GM19238 (cell line): ENCODE data around the gene ARL4D.
A peak's percentile ranks its signal among the peaks of the same experiment; 100 is the strongest.
"Not testable (repeated sequence)": the region's sequence is repeated elsewhere in the genome, so short reads cannot be mapped to it uniquely, and the experiment has no call there.

Experiments
- DNase-seq: peaks from one replicate; pipeline ENCODE4 v3.0.0; 2011; ENCODE audit warnings: low spot score; ENCODE audit not compliant: insufficient read length

Gene ARL4D

DNA sequence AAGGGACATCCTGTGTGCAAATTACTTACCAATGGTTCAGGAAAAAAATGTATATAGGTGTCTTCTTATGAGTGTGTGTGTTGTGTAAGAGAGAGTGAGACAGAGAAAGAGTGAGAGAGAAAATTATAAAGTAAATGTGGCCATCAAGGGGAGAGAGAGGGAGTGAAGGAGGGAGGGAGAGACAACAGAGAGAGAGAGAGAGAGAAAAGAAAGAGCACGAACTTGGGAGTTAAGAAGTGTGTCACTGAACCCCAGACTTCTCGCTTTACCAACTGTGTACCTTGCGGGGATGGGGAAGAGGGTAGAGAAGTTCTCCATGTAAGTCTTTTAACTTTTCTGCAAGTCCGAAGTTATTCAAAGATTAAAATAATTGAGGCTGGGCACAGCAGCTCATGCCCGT lies 28.8 kb upstream of the ARL4D start:
- no peak for DNase-seq

DNA sequence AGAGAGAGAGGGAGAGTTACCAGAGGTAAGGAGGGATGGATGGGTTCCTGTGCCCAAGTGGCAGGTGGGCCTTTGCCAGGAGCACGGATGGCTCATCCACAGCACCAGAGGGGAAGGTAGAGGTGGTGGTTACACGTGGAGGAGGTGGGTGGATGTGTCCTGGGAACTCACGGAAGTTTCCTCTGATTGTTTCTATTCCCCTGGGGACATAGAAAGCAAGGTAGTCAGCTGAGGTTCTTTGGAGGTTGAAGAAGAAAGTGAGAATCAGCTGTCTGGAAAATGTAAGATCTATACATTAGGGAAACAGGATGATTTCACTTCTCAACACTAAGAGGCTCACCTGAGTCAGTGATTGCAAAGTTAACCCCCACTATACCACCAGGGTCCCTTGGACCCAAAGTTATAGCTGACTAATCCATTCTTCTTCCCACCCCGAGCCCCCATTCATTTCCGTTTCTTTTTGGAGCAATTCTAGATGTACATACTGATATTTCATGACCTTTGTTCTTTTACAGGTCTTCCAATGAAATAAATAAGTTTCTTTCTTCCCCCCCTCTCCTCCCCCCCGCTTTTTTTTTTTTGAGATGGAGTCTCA lies 27.5 kb upstream of the ARL4D start:
- no peak for DNase-seq

DNA sequence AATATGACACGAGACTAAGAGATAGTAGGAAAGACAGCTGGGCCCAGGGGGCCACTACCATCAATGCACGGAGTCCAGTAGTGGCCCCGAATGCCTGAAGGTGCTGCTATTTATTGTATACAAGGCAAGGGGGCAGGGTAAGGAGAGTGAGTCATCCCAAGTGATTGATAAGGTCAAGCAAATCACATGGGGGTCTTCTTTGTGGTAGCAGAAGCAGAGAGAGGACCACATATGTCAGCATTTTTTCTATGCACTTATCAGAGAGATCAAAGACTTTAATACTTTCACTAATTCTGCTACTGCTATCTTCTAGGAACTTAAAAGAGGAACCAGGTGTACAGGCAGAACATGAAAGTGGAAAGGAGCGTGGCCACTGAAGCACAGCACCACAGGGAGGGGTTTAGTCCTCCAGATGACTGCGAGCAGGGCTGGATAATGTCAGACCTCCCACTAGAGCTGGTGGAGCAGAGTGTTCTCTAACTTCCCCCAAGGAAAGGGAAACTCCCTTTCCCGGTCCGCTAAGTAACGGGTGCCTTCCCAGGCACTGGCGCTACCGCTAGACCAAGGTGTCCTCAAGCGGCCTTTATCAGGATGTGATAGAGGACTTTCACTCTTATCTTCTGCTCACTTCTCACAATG lies 26.4 kb upstream of the ARL4D start:
- peak; percentile 39 for DNase-seq

DNA sequence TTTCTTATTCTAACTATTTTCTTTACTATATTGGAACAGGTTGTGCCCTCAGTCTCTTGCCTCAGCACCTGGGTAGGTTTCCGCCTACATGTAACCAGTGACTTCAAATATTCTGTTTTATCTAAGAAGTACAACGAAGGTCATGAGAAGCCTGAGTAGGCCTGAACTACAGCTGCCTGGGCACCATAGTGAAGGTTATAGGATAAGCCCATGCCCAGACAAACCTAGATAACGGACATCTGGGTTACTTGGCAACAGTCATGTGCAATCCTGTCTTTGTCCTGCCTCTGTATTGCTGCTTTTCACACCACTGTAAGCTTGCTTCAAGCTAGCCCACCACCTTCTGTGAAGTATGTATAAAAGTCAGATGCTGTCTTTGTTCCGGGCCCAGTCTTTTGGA lies 25.4 kb upstream of the ARL4D start:
- DNase-seq, result no peak

DNA sequence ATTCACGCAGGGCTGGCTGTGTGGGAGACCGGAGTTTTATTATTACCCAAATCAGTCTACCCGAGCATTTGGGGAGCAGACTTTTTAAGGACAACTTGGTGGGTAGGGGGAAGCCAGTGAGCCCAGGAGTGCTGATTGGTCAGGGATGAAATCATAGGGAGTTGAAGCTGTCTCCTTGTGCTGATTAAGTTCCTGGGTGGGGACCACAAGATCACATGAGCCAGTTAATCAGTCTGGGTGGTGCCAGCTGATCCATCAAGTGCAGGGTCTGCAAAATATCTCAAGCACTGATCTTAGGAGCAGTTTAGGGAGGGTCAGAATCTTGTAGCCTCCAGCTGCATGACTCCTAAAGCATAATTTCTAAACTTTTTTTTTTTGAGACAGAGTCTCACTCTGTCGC lies 22.9 kb upstream of the ARL4D start:
- not testable (repeated sequence) for DNase-seq

DNA sequence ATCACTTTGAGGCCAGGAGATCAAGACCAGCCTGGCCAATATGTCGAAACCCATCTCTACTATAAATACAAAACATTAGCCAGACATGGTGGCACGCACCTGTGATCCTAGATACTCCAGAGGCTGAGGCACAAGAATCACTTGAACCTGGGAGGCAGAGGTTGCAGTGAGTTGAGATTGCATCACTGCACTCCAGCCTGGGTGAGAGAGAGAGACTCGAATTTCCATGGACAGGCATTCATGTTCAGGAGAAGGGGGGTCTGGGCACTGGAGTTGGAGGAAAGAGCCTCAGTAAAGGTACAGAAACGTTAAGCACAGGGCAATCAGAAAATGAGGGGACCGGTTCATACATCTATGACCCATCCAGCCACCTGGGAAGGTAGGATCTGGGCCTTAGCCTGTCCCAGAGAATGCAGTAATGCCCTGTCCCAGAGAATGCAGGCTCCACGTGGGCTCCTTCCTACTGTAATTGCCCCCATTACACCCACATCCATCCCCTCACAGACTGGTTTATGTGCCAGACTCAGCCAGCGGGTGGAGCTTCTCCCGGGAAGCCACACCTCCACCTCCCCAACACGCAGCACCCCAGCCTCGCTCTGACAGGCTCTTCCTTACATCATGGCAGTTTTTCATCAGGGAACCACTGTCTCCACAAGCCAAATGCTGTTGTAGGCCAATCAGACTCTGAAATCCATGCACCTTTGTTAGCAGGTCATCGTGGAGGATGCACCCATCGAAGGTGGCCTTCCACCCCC lies 21.6 kb upstream of the ARL4D start:
- DNase-seq, result no peak

DNA sequence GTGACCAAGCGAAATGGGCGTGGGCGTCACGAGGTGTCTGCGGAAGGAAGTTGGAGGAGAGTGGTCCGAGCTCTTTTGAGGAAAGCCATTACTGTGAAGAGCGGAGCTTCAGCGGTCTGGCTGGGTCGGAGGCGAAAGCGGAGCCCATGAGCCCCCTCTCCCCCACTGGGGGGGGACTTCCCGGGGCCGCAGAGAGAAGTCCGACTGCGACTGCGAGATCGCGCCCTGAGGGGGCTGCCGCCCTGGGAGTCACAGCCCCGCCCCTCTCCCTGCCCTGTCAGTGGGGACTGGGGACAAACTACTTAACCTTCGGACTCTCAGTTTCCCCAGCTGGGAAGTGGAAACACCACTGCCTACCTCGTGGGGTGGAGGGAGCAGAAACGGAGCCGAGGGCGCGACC lies 20.0 kb upstream of the ARL4D start:
- no peak for DNase-seq

DNA sequence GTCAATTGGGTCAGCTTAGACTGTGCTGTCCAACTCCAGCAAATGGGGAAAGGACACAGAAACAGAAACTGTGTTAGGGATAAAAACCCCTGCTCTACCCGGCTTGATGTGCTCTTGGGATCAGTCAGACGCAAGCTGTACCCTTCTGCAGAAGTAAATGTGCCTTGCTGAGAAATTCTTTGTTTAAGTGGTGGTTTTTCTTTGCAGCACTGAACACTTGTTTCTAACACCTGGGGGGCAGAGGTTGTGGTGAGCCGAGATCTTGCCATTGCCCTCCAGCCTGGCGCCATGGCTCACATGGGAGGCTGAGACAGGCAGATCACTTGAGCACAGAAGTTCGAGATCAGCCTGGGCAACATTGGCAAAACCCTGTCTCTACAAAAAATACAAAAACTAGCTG lies 18.5 kb upstream of the ARL4D start:
- no peak for DNase-seq

DNA sequence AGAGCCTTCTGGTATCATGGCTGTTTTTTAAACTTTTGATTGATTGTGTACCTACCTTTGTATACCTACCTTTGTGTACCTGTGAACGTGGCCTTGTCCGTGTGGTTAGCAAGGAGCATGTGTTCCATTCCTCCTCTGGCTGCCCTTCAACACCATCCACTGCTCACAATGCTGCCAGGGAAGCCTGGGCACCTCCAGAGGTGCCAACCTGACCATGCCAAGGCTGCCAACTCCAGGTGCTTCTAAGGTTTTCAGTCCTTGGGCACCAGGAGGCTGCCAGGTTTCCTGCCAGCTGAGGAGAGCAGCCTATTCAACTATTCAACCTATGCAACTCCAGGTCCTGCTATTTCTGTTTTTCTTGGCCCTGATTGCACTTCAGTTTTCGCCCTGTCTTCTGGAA lies 17.6 kb upstream of the ARL4D start:
- no peak for DNase-seq

DNA sequence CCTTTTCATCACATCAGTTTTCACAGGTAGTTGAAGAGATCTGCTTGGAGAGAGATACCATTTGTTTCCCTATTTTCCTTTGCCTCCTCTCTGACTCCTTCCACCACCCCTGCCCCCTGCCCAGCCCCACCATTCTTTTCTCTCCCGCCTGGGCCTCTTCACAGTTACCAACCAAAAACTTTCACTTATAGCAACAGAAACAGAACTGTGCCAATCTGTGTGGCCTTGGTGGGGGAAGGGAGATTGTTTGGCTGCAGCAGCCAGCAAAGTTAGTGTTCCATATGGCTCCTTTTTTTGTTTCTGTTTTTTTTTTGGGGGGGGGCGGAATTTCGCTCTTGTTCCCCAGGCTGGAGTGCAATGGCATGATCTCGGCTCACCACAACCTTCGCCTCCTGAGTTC lies 17.2 kb upstream of the ARL4D start:
- no peak for DNase-seq

DNA sequence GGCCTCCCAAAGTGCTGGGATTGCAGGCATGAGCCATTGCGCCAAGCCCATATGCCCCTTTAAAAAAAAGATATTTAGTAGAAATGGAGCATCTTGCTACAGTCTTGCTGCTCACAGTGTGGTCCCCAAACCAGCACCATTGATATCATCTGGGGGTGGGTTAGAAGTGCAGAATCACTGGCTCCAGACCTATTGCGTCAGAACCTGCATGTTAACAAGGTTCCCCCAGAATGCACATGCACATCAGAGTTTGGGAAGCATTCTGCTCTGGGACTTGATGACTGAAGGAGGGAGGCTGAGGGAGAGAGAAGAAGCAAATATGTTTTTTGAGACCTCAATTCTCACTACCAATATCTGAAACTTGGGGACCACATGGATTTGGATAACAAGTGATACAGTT lies 16.0 kb upstream of the ARL4D start:
- no peak for DNase-seq

DNA sequence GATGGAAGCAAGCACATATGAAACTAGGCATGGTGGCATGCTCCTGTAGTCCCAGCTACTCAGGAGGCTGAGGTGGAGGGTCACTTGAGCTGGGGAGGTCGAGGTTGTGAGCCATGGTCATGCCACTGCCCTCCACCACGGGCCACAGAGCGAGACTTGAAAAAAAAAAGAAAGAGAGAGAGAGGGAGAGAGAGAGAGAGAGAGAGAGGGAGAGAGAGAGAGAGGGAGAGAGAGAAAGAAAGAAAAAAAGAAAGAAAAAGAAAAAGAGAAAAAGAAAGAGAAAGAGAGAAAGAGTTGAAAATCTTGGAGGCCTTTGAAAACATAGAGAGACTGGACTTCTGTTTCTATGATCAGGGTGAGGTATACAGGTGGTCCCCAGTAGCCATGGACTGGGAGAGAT lies 15.4 kb upstream of the ARL4D start:
- no peak for DNase-seq

DNA sequence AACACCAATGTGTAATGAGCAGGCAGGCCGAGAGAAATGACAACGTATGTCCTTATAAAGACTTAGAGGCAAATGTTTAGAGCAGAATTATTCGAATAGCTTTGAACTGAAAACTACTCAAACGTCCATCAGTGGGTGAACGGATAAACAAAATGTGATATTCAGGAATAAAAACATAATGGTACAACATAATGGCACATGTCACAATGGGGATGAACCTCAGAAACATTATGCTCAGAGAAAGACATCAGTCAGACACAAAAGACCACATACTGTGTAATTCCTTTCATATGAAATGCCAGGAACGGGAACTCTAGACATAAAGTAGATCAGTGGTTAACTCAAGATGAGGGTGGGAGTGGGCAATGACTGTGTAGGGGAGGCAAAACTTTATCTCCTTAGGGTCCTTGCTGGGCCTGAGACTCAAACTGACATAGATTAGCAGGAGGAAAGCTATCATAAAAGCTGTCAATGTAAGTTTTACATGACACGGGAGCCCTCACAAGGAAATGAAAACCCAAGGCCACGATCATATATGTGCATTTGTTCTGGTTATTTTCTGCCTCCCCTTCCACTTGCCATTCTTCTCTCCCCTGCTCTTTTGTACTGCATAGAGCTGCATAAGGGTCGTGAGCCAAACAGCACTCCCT lies 14.8 kb upstream of the ARL4D start:
- no peak for DNase-seq

DNA sequence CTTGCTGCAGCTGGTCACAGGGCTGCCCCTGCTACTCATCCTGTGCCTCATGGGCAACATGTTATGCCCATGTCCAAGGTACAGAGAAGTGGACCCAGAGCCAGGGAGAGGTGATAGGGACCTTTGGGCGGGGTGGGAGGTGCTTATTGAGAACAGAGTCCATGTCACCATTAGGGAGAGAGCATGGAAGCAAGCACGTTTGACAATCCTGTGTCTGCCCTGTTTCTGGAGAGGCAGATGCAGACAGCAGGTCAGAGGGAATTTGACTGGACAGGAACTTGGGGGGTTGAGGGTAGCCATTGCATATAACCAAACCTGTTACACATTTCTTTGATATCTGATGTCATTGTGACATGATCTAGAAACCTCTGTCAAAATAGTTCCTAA lies 14.3 kb upstream of the ARL4D start:
- DNase-seq, result no peak

DNA sequence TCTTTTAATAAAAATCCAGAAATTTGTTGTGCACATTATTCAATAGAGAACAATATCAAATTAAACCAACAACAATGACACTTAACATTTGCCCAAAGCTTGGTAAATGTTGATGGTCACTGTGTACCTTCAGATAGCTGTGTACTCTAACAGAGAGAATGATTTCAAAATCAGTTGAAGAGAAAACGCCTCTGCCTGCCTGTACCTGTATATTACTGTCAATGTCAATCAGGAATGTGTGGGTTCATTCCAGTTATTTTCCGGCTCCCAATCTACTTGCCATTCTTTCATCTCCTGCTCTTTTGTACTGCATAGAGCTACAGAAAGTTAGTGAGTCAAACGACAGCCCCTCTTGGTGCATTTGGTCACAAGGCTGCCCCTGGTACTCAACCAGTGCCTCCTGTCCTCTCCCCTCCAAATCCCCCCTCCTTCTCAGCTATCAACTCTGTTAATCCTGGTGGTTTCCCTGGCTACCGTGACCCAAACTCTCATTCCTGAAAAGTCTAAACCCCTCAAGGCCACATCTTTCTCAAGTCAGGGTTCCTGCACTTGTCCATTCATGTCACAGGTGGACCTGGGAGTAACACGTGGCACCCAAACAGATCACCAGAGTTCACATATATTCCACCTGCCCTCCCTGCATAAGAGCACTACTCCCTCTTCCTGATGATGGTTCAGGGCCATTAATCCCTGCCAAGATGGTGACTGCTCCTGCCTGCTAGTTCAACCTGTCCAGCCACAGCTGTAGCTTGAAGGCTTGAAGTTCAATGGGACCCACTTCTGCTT lies 13.6 kb upstream of the ARL4D start:
- no peak for DNase-seq

DNA sequence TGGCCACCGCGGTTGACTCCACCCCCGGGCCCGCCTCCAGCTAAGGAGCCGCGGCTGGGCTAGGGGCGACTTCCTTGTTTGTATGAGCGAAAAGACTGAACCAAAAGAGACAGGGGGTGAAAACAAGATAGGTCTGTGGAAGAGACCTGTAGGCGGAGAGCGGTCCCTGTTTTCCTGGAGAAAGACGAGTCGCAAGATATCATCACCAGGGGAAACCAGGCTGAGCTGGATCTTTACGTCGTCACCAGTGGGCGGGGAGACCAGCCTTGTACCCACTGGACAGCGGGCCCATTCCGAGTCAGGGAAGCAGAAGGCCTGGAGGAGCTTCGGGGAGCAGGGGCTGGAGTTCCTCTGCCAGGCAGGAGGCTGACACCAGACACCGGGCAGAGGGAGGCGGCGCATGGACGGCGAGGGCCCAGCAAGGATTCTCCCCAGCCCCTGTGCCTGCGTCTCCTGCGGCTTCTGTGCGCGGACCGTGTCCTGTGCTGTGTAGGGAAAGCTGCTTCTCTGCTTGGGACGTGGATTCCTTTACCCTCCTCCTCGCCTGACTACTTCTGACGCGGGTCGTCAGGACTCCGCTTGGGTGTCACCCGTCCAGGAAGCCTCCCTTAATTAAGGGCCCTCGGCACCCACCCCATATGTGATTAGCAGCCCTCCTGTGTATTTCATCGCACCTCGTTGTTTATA lies 10.3 kb upstream of the ARL4D start:
- DNase-seq, result peak; percentile 68

DNA sequence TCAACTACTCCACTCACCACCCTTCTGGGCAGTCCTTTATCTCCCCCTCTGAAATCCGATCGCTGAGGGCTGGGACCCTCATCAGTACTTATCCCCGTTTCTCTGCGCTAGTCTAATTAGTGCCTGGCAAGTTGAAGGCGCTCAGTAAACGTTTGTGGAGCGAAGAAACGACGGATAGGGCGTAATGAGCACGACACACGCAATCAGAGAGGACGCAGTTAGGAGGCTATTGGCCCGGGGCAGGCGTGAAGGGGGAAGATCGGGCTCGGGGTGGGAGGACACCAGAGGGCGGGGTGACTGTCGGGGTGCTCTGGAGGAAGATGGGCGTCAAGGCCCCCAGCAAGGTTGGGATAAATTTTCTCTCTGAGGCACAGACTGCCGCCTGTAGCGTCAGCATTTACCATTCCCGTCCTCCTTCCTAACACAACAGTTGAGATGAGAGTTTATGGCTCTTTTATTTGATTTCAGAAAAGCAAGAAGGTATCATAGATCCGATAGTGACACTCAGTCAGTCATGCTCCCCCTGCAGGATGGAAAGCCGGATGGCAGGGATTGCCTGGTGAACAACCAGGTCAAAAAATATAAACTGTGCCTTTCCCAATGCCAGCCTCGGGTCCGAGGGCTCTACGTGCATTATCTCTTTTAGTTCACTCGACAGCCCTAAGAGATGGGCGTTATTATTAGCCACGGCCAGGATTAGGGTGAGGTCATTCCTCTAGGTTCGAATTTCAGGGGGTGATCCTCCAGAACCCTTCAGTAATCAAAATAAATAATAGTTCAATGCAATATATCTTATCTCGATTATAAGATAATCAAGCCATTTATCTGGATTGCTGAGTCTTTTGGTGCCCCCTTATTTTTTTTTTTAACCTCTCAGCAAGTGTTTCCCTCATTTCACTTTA lies 9.5 kb upstream of the ARL4D start:
- DNase-seq, result peak; percentile 53

DNA sequence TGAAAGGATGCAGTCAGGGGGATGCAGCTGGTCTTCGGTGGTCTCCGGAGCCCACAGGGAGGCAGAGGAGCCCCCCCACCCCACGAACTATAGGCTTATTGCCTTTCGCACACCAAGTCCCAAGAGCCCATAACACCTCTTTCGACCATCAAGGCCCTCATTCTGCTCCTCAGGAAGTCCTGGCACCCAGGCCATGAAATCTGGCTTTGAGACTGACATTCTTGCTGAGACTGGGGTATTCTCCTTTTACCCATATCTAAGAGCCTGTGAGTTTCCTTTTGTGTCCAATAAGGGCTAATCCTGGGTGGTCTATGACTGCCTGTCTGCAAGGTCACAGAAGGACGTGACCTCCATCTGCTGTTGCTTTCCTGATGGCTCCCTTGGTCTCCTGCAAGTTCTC lies 6.4 kb upstream of the ARL4D start:
- DNase-seq, result no peak

DNA sequence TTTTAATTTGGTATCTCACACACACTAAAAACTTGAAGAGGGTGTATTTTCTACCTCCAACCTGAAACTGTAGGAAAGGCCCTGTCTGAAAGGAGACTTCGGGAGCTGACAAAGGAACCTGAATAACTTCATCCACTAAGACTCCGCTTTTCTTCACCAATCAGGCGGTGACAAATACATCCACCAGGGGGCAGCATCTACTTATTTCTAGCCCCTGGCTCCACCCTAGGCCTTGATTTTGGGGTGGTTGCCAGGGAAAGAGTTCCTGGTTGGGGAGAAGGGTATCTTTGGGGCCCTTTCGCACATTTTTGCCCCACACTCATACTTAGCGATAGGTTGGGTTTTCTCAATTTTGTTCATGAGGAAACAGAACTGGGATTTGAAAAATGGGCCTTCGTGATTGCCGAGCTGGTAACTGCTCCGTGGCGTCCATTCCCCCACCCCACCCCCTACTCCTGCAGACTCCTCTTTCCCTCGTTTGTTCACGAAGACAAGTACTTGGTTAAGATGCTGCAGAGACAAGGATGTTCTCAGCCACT lies 4.8 kb upstream of the ARL4D start:
- DNase-seq, result peak; percentile 69

DNA sequence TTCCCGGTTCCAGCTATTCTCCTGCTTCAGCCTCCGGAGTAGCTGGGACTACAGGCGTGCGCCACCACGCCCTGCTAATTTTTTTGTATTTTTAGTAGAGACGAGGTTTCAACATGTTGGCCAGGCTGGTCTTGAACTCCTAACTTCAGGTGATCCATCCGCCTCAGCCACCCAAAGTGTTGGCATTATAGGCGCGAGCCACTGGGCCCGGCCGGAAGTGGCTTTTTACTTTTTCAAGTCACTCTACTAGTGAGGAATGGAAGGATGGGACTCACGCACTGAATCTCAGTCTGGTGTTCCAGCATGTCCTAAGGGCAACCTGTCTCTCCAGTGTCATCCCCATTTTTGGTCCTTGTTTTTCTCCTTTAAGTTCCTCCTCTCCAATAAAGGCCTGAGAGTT lies 4.1 kb upstream of the ARL4D start:
- DNase-seq, result not testable (repeated sequence)
